HEK293T (cell line): ENCODE results near the gene RABGAP1L.

Experiments
- ARNT ChIP-seq: fragments of 450-650 bp; IDR thresholded peaks from 2 replicates; pipeline ENCODE4 v1.6.1; 2017; ENCODE audit warnings: mild to moderate bottlenecking
- BHLHE40 ChIP-seq: fragments of 450-650 bp; IDR thresholded peaks from 2 replicates; pipeline ENCODE4 v1.6.1; 2016; ENCODE audit warnings: mild to moderate bottlenecking, moderate library complexity, borderline replicate concordance
- ELF4 ChIP-seq: fragments of 450-650 bp; IDR thresholded peaks from 2 replicates; pipeline ENCODE4 v1.6.1; 2017; ENCODE audit warnings: antibody characterized with exemption
- FOXA1 ChIP-seq: fragments of 450-650 bp; IDR thresholded peaks from 2 replicates; pipeline ENCODE4 v1.6.1; 2016; ENCODE audit warnings: mild to moderate bottlenecking
- FOXK2 ChIP-seq: fragments of 450-650 bp; IDR thresholded peaks from 2 replicates; pipeline ENCODE4 v1.6.1; 2016; ENCODE audit warnings: mild to moderate bottlenecking
- FOXM1 ChIP-seq: fragments of 450-650 bp; IDR thresholded peaks from 2 replicates; pipeline ENCODE4 v1.6.1; 2017; ENCODE audit warnings: mild to moderate bottlenecking, borderline replicate concordance
- L3MBTL2 ChIP-seq: fragments of 450-650 bp; conservative IDR thresholded peaks from 2 replicates; pipeline ENCODE4 v1.6.1; 2016; ENCODE audit warnings: mild to moderate bottlenecking
- NFRKB ChIP-seq: fragments of 450-650 bp; IDR thresholded peaks from 2 replicates; pipeline ENCODE4 v1.6.1; 2016; ENCODE audit warnings: mild to moderate bottlenecking, moderate library complexity
- SP1 ChIP-seq: fragments of 450-650 bp; IDR thresholded peaks from 2 replicates; pipeline ENCODE4 v1.6.1; 2017
- SUZ12 ChIP-seq: fragments of 450-650 bp; IDR thresholded peaks from 2 replicates; pipeline ENCODE4 v1.6.1; 2016; ENCODE audit warnings: mild to moderate bottlenecking
- TARDBP ChIP-seq: fragments of 450-650 bp; IDR thresholded peaks from 2 replicates; pipeline ENCODE4 v1.6.1; 2016
- ZNF384 ChIP-seq: fragments of 450-650 bp; IDR thresholded peaks from 2 replicates; pipeline ENCODE4 v1.6.1; 2016
- TF ChIP-seq, protein P1 (sequence below): fragments of 450-650 bp; IDR thresholded peaks from 2 replicates; pipeline ENCODE4 v1.6.1; 2016

DNA sequence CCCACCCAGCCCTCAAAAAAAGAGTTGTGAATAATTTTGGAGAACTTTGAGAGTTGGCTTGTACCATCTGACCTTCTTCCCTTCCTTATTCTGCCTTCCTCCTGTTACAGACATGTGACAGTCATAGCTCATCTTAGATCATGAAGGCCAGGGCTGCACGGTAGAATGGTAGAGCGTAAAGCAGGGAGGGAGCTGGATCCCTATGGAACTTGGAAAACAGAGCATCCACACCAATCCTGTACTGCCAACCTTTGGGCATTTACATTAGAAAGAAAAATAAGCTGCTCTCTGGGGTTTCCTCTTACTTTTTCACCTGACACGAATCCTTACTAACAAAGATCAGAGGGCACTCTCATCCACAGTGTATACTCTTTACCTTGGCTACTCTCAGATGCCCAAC, 409.9 kb downstream of the RABGAP1L start:
- TF ChIP-seq ZNF384 (no peak), SUZ12 (no peak), FOXM1 (no peak), ELF4 (no peak), FOXA1 (no peak), SP1 (no peak), FOXK2 (no peak), ARNT (no peak), NFRKB (no peak), TARDBP (no peak), L3MBTL2 (no peak), BHLHE40 (no peak)
- TF ChIP-seq, protein P1, sequence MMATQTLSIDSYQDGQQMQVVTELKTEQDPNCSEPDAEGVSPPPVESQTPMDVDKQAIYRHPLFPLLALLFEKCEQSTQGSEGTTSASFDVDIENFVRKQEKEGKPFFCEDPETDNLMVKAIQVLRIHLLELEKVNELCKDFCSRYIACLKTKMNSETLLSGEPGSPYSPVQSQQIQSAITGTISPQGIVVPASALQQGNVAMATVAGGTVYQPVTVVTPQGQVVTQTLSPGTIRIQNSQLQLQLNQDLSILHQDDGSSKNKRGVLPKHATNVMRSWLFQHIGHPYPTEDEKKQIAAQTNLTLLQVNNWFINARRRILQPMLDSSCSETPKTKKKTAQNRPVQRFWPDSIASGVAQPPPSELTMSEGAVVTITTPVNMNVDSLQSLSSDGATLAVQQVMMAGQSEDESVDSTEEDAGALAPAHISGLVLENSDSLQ: no peak
